Upper lobe of left lung (tissue), 6 donors: ENCODE data around the gene TEN1. TPM values are rescaled to one million over a fixed set of nuclear protein-coding genes. Genes with fewer than 3 reads are reported as not detected.
A peak's percentile ranks its signal among the peaks of the same experiment; 100 is the strongest.

Experiments used
- ATAC-seq, 2 donors: fragments of 200-7000 bp; cut with Tn5 transposase; one replicate each; pipeline ENCODE4 v1.9.1; 2022; ENCODE audit warnings: mild to moderate bottlenecking in 2 of 2, moderate library complexity in 2 of 2; ENCODE audit not compliant: low FRiP score in 2 of 2
- DNase-seq, 2 donors: peaks; one replicate each; pipeline ENCODE4 v3.0.0-alpha.2; 2019 to 2020
- H3K27ac ChIP-seq, 4 donors: fragments of 200-600 bp; sonication (generic); one replicate each; pipeline ENCODE4 v1.5.1; 2016 to 2019
- H3K27me3 ChIP-seq, 4 donors: fragments of 200-600 bp; sonication (generic); one replicate each; pipeline ENCODE4 v1.5.1; 2017 to 2019
- H3K36me3 ChIP-seq, 4 donors: fragments of 200-600 bp; sonication (generic); one replicate each; pipeline ENCODE4 v1.5.1; 2016 to 2019
- H3K4me1 ChIP-seq, 4 donors: fragments of 200-600 bp; sonication (generic); one replicate each; pipeline ENCODE4 v1.5.1; 2018 to 2019
- H3K4me3 ChIP-seq, 4 donors: fragments of 200-600 bp; sonication (generic); one replicate each; pipeline ENCODE4 v1.5.1; 2017 to 2019; ENCODE audit warnings: mild to moderate bottlenecking in 2 of 4, moderate library complexity in 1 of 4
- H3K9me3 ChIP-seq, 4 donors: fragments of 200-600 bp; sonication (generic); one replicate each; pipeline ENCODE4 v1.5.1; 2018 to 2019
- CTCF ChIP-seq, 6 experiments: fragments of 450-650 bp in 4 of 6; fragments of 200-600 bp in 2 of 6; sonication (generic) in 2 of 6; IDR thresholded peaks; one replicate each; pipeline ENCODE4 v1.5.1; 2016 to 2019; ENCODE audit warnings: antibody characterized with exemption in 6 of 6
- EP300 ChIP-seq, 4 donors: sonication (generic); formaldehyde crosslinking; IDR thresholded peaks; one replicate each; pipeline ENCODE4 v1.5.1; 2017; ENCODE audit warnings: antibody characterized with exemption in 4 of 4, control low read depth in 2 of 4
- POLR2A ChIP-seq, 4 donors: fragments of 450-650 bp; IDR thresholded peaks; one replicate each; pipeline ENCODE4 v1.5.1; 2016 to 2017; ENCODE audit warnings: antibody characterized with exemption in 4 of 4, mild to moderate bottlenecking in 2 of 4
- POLR2AphosphoS5 ChIP-seq, 2 donors: sonication (generic); formaldehyde crosslinking; IDR thresholded peaks; one replicate each; pipeline ENCODE4 v1.5.1; 2017; ENCODE audit warnings: antibody characterized with exemption in 2 of 2
- WGBS, 2 donors: methylation state at CpG; one replicate each; pipeline ENCODE4 v1.1.5; 2017 to 2018; 5-methylcytosine and 5-hydroxymethylcytosine counted together
- total RNA-seq, 6 donors: library from RNA; depleted of rRNA in 4 of 6; stranded (reverse); fragments of >200 nt in 4 of 6; gene quantifications; one replicate each; pipeline versions ENCODE4 v1.1.0 to v1.2.1, GENCODE V29; 2016 to 2021
- donor health status: DM: no; HTN: no; CAD: no; lungs with moderate emphysema.
- donor health status: DM: no; HTN: yes; CAD: no; lungs with severe emphysema.

The TEN1 gene
- total RNA-seq = 10 to 100 TPM in 5 of 6 donors, not detected in 1; 13.6 to 29.3 (median 17.0) TPM

- Histone ChIP-seq H3K27ac (peak within 1 kb of the TSS; percentile 94 to 99 (median 98)), H3K27me3 (no peaks in the 10 kb centered on the region), H3K9me3 (no peaks in the 10 kb centered on the region), H3K36me3 (peaks cover 0 to 4% (median 0%) of the 10 kb centered on the region in 4 donors), H3K4me1 (peaks cover 56 to 72% (median 67%) of the 10 kb centered on the region in 4 donors), H3K4me3 (peak within 1 kb of the TSS; percentile 68 to 79 (median 74))
- DNase-seq (peak; percentile 97 to 98), ATAC-seq (peak; percentile 97 to 98)
- 0 to 1% methylated on average over 23 to 44 of the region's 72 CpGs for WGBS, 2 donors
- peak in 1 of 4 donors; percentile 69 for TF ChIP-seq EP300 (IDR thresholded peaks at IDR 0.05)
- TF ChIP-seq CTCF (IDR thresholded peaks at IDR 0.05) = peak in 4 of 6 experiments; percentile 53 to 74 (median 62)
- TF ChIP-seq POLR2A (IDR thresholded peaks at IDR 0.05) = peak; percentile 77 to 90 (median 86)
- peak; percentile 94 to 97 for TF ChIP-seq POLR2AphosphoS5 (IDR thresholded peaks at IDR 0.05)
These were observed at the start of gene TEN1, which contains the start of gene ACOX1 for GRCh38 chr17:75978938-75979704. Gene TEN1, plus strand, starts transcription at chr17:75979240. Its CDS starts 6,953 bp downstream, at chr17:75986193. Gene ACOX1, minus strand, starts transcription at chr17:75979166. Its CDS starts 93 bp downstream, at chr17:75979073.

GRCh38 chr17:75931062-75931461, 48.0 kb upstream of the TEN1 start:
- peaks cover 0 to 4% (median 0%) of the 10 kb centered on the region in 4 donors for H3K4me1 ChIP-seq
- H3K4me3 ChIP-seq = no peak overlapping the region
- WGBS, 2 donors = 84 to 93% methylated on average over 4 of the region's 4 CpGs
- DNase-seq (no peak), ATAC-seq (no peak)
- no peaks in the 10 kb centered on the region for H3K36me3 ChIP-seq
- no peaks in the 10 kb centered on the region for H3K9me3 ChIP-seq
- H3K27ac ChIP-seq = no peak overlapping the region
- H3K27me3 ChIP-seq = no peaks in the 10 kb centered on the region
- TF ChIP-seq CTCF (IDR thresholded peaks at IDR 0.05) = no peak
- no peak for TF ChIP-seq POLR2A (IDR thresholded peaks at IDR 0.05)
- no peak for TF ChIP-seq EP300 (IDR thresholded peaks at IDR 0.05)
- no peak for TF ChIP-seq POLR2AphosphoS5 (IDR thresholded peaks at IDR 0.05)

GRCh38 chr17:75932852-75933251, 46.2 kb upstream of the TEN1 start:
- Histone ChIP-seq H3K4me3 (no peak overlapping the region), H3K9me3 (no peaks in the 10 kb centered on the region), H3K4me1 (no peaks in the 10 kb centered on the region), H3K27ac (no peak overlapping the region), H3K27me3 (no peaks in the 10 kb centered on the region), H3K36me3 (no peaks in the 10 kb centered on the region)
- TF ChIP-seq POLR2AphosphoS5 (IDR thresholded peaks at IDR 0.05) = no peak
- no peak for TF ChIP-seq CTCF (IDR thresholded peaks at IDR 0.05)
- no peak for TF ChIP-seq EP300 (IDR thresholded peaks at IDR 0.05)
- TF ChIP-seq POLR2A (IDR thresholded peaks at IDR 0.05) = no peak
- ATAC-seq (no peak), DNase-seq (no peak)
- WGBS, 2 donors = 90 to 91% methylated on average over 5 of the region's 5 CpGs

- ATAC-seq (no peak), DNase-seq (no peak)
- no peaks in the 10 kb centered on the region for H3K27me3 ChIP-seq
These were observed 45.2 kb upstream of the TEN1 start for GRCh38 chr17:75933808-75934207.

More at GRCh38 chr17:75933808-75934207, 45.2 kb upstream of the TEN1 start:
- no peaks in the 10 kb centered on the region for H3K4me1 ChIP-seq
- H3K27ac ChIP-seq = no peak overlapping the region
- WGBS, 2 donors = 82 to 84% methylated on average over 4 of the region's 4 CpGs
- no peak overlapping the region for H3K4me3 ChIP-seq
- no peaks in the 10 kb centered on the region for H3K9me3 ChIP-seq
- no peaks in the 10 kb centered on the region for H3K36me3 ChIP-seq
- TF ChIP-seq EP300 (IDR thresholded peaks at IDR 0.05) (no peak), CTCF (IDR thresholded peaks at IDR 0.05) (no peak), POLR2AphosphoS5 (IDR thresholded peaks at IDR 0.05) (no peak), POLR2A (IDR thresholded peaks at IDR 0.05) (no peak)
